ENCODE measurements around the gene PTPRN. TPM values are rescaled to one million over a fixed set of nuclear protein-coding genes. Genes with fewer than 3 reads are reported as not detected.
A peak's percentile ranks its signal among the peaks of the same experiment; 100 is the strongest.

The PTPRN gene
- total and polyA plus RNA-seq, 10 of the 15 experiments (the other 5 are each of a cell fraction or from before 2014, with no cell fraction given): 0.28 to 0.69 TPM; not detected in 8

DNA sequence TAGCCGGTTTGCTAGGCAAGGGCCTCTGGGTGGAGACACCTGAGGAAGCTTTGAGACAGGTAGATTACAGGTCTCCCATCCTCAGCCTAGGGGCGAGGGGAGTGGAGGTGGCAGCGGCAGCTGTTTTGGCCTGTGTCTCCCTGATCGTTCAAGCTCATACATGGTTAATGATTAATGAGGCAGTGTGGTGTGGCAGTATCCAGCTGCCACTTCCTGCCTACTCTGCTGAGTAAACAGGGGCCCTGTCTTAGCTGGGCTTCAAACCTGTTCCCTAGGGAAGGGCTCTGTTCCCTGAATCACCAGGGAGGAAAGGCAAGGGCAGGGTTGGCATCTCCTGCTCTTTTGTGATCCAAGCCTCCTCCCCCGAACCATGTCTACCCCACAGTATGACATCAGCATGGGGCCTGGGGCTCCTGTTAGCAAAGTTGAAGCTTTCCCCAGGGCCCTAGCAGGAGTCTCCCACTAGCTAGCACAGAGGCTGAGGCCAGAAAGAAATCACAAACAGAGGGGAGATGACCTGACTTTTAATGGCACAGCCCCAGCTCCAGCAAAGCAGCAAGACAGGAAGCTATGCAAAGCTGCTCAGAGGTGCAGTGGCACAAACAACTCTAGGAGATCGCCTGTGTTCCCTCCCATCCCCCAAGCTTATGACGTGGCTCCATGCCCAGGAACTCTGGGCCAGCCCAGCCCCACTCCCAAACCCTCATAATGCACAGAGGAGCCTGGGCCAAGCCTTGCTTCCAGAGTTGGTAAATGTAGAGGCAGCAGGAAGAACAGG is 59.8 kb downstream of the PTPRN start (continued):
- TF ChIP-seq ZBTB11 (CRISPR knock-in tag; IDR thresholded peaks at IDR 0.05) (no peak), IRF4 (IDR thresholded peaks at IDR 0.05; ENCODE audit: low read depth, low read length) (no peak), RAD51 (IDR thresholded peaks at IDR 0.05) (no peak), SPI1 (IDR thresholded peaks at IDR 0.05; ENCODE audit: borderline replicate concordance, insufficient read depth, low read depth, low read length) (0 out of 2 replicates have a peak, but pooled peaks have one; percentile 36)

DNA sequence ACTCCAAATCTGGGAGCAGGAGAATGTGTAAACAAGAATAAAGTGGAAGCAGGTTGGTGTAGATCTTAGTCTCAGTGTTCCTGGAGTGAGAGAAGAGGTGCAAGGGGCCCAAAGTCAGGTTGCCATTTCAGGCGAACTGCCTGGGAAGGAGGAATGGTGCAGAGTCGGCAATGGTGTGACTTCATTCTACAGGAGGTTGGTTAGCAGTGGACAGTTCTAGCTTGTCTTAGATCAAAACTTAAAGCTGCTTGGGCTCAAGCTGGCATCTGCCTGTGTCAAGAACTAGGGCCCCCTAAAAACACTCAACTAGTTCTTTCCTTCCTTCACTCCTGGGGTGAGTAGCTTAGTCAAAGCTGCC is 60.4 kb downstream of the PTPRN start:
- Histone ChIP-seq H3K36me3 (ENCODE audit: control insufficient read depth in 2 of 2, insufficient read depth in 2 of 2, low read length in 1 of 2) (peaks cover 12 to 19% of the 10 kb centered on the region in 2 experiments), H2AFZ (ENCODE audit: control insufficient read depth, low read depth, low read length) (no peak overlapping the region), H3K9ac (ENCODE audit: control insufficient read depth, insufficient read depth, low read length) (peak overlapping the region; percentile 13; the same call in 1 of the 2 replicates), H4K20me1 (ENCODE audit: control insufficient read depth, insufficient read depth) (0 out of 2 replicates have a peak, but pooled peaks cover 4% of the 10 kb centered on the region), H3K9me3 (replicated peaks; ENCODE audit: control insufficient read depth, insufficient read depth, low read length) (no peaks in the 10 kb centered on the region), H3K27ac (ENCODE audit: control insufficient read depth, insufficient read depth) (peak overlapping the region; percentile 58), H3K79me2 (ENCODE audit: control insufficient read depth, insufficient read depth, low read length) (peaks cover 60% of the 10 kb centered on the region), H3K27me3 (replicated peaks in 1 of 2; ENCODE audit: control insufficient read depth in 2 of 2, insufficient read depth in 2 of 2, low read length in 1 of 2) (no peaks in the 10 kb centered on the region), H3K4me3 (peak overlapping the region; percentile 35; the same call in 1 of the 2 replicates), H3K4me2 (ENCODE audit: control insufficient read depth, insufficient read depth) (peak overlapping the region; percentile 9), H3K4me1 (ENCODE audit: control insufficient read depth, insufficient read depth, low read length) (peaks cover 53% of the 10 kb centered on the region)
- no TSS peak for BruUV-seq (replicated peaks)
- TF ChIP-seq STAT3 (IDR thresholded peaks at IDR 0.05; ENCODE audit: low read depth, low read length) (no peak), POLR2AphosphoS2 (IDR thresholded peaks at IDR 0.05; ENCODE audit: low read depth, low read length) (no peak), HDGF (IDR thresholded peaks at IDR 0.05) (0 out of 2 replicates have a peak, but pooled peaks have one; percentile 5), ASH2L (IDR thresholded peaks at IDR 0.05; ENCODE audit: borderline replicate concordance, low read depth) (no peak)
- TF ChIP-seq, protein P1, sequence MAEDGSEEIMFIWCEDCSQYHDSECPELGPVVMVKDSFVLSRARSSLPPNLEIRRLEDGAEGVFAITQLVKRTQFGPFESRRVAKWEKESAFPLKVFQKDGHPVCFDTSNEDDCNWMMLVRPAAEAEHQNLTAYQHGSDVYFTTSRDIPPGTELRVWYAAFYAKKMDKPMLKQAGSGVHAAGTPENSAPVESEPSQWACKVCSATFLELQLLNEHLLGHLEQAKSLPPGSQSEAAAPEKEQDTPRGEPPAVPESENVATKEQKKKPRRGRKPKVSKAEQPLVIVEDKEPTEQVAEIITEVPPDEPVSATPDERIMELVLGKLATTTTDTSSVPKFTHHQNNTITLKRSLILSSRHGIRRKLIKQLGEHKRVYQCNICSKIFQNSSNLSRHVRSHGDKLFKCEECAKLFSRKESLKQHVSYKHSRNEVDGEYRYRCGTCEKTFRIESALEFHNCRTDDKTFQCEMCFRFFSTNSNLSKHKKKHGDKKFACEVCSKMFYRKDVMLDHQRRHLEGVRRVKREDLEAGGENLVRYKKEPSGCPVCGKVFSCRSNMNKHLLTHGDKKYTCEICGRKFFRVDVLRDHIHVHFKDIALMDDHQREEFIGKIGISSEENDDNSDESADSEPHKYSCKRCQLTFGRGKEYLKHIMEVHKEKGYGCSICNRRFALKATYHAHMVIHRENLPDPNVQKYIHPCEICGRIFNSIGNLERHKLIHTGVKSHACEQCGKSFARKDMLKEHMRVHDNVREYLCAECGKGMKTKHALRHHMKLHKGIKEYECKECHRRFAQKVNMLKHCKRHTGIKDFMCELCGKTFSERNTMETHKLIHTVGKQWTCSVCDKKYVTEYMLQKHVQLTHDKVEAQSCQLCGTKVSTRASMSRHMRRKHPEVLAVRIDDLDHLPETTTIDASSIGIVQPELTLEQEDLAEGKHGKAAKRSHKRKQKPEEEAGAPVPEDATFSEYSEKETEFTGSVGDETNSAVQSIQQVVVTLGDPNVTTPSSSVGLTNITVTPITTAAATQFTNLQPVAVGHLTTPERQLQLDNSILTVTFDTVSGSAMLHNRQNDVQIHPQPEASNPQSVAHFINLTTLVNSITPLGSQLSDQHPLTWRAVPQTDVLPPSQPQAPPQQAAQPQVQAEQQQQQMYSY (CRISPR knock-in tag; IDR thresholded peaks at IDR 0.05): no peak
- DNase-seq (ENCODE audit: low read depth, low spot score) (no peak), FAIRE-seq (no peak), ATAC-seq (no peak)
- in situ Hi-C loops (cut with MboI): no loop called here
- WGBS (ENCODE audit: insufficient coverage, insufficient replicate concordance, low lambda C conversion rate, missing lambda C conversion rate): 15% methylated on average over 2 of the region's 2 CpGs
- ChIA-PET POLR2A (interaction anchor here (0.5 to 9.0 kb wide), 14 partner anchors 9 to 97 kb away, joined by 3 to 160 read pairs (median 6); partner anchors contain the start of genes ANKZF1, ATG9A, CNPPD1 and DNAJB2), RAD21 (ENCODE audit: unreplicated experiment) (interaction anchor here (0.5 to 3.2 kb wide), 15 partner anchors 9 to 893 kb away, joined by 3 to 46 read pairs (median 5); partner anchors contain the start of genes ANKZF1, ATG9A, CNPPD1 and DNAJB2), SMC1A (ENCODE audit: uncharacterized antibody, unreplicated experiment) (interaction anchor here (1.2 to 8.6 kb wide), 10 partner anchors 11 to 89 kb away, joined by 3 to 98 read pairs (median 11); partner anchors contain the start of genes ANKZF1, ATG9A, CNPPD1 and DNAJB2), CTCF (interaction anchor here (0.6 to 5.5 kb wide), 12 partner anchors 10 to 958 kb away, joined by 3 to 69 read pairs (median 4); partner anchors contain the start of genes ANKZF1, ATG9A, CNPPD1 and DNAJB2)
- intact Hi-C loops (cut with micrococcal nuclease; ENCODE audit: unreplicated experiment): no loop called here

All from GM12878 (cell line).